KMS-11 (cell line): Measurements from ENCODE around the gene OTOA.

Experiments used
- H2AFZ ChIP-seq: fragments of 200-600 bp; sonication (generic); 2 replicates; pipeline ENCODE4 v1.6.1; 2016; ENCODE audit warnings: antibody characterized with exemption, mixed run types, low read depth
- H3K27ac ChIP-seq: fragments of 200-600 bp; sonication (generic); 2 replicates; pipeline ENCODE4 v1.6.1; 2016; ENCODE audit warnings: mild to moderate bottlenecking, mixed run types
- H3K27me3 ChIP-seq: fragments of 200-600 bp; sonication (generic); 2 replicates; pipeline ENCODE4 v1.6.1; 2017; ENCODE audit warnings: mild to moderate bottlenecking, low read depth, mixed run types, moderate library complexity; ENCODE audit not compliant: insufficient read depth
- H3K36me3 ChIP-seq: fragments of 200-600 bp; sonication (generic); 2 replicates; pipeline ENCODE4 v1.6.1; 2017; ENCODE audit warnings: mild to moderate bottlenecking, mixed run types; ENCODE audit not compliant: insufficient read depth
- H3K4me1 ChIP-seq: fragments of 200-600 bp; sonication (generic); 2 replicates; pipeline ENCODE4 v1.6.1; 2016; ENCODE audit warnings: mild to moderate bottlenecking, low read depth, mixed run types; ENCODE audit not compliant: poor library complexity, severe bottlenecking
- H3K4me2 ChIP-seq: fragments of 200-600 bp; sonication (generic); 2 replicates; pipeline ENCODE4 v1.7.0; 2016; ENCODE audit warnings: mild to moderate bottlenecking, mixed run types
- H3K4me3 ChIP-seq: fragments of 200-600 bp; sonication (generic); IDR thresholded peaks from 2 replicates; pipeline ENCODE4 v1.6.1; 2017; ENCODE audit warnings: low read depth, low read length, mixed read lengths; ENCODE audit not compliant: insufficient read depth
- H3K79me2 ChIP-seq: fragments of 200-600 bp; sonication (generic); 2 replicates; pipeline ENCODE4 v1.6.1; 2016; ENCODE audit warnings: low read depth, mixed run types; ENCODE audit not compliant: insufficient read depth
- H3K9ac ChIP-seq: fragments of 200-600 bp; sonication (generic); 2 replicates; pipeline ENCODE4 v1.6.1; 2016; ENCODE audit warnings: mild to moderate bottlenecking, mixed run types
- H4K20me1 ChIP-seq: fragments of 200-600 bp; sonication (generic); 2 replicates; pipeline ENCODE4 v1.6.1; 2016; ENCODE audit warnings: mild to moderate bottlenecking, mixed run types; ENCODE audit not compliant: insufficient read depth
- TF ChIP-seq, protein P1 (sequence below): fragments of 200-600 bp; sonication (generic); conservative IDR thresholded peaks from 2 replicates; pipeline ENCODE4 v1.6.1; 2017; ENCODE audit warnings: low read depth, mild to moderate bottlenecking, antibody characterized with exemption, low read length, moderate library complexity, mixed read lengths

The OTOA gene

DNA sequence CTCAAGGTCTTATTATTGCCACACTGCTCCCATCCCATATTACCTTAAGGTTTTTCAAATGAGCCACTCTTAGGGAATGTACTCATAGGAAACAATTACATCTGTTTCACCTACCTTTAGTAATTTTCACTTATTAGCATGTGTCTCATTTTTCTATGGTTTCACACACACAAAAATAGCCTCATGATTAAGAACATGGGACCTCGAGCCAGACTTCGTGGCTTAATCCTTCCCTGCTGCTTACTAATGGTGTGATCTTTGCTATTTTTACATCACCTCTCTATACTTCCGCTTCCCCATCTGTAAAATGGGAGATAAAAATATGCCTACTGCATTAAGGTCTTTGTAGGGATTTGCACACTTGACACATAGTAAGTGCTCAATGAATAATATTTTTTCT, 38.5 kb downstream of the OTOA start:
- TF ChIP-seq, protein P1, sequence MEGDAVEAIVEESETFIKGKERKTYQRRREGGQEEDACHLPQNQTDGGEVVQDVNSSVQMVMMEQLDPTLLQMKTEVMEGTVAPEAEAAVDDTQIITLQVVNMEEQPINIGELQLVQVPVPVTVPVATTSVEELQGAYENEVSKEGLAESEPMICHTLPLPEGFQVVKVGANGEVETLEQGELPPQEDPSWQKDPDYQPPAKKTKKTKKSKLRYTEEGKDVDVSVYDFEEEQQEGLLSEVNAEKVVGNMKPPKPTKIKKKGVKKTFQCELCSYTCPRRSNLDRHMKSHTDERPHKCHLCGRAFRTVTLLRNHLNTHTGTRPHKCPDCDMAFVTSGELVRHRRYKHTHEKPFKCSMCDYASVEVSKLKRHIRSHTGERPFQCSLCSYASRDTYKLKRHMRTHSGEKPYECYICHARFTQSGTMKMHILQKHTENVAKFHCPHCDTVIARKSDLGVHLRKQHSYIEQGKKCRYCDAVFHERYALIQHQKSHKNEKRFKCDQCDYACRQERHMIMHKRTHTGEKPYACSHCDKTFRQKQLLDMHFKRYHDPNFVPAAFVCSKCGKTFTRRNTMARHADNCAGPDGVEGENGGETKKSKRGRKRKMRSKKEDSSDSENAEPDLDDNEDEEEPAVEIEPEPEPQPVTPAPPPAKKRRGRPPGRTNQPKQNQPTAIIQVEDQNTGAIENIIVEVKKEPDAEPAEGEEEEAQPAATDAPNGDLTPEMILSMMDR = no peak
- Histone ChIP-seq H3K27me3 (no peaks in the 10 kb centered on the region), H3K4me1 (no peaks in the 10 kb centered on the region)

DNA sequence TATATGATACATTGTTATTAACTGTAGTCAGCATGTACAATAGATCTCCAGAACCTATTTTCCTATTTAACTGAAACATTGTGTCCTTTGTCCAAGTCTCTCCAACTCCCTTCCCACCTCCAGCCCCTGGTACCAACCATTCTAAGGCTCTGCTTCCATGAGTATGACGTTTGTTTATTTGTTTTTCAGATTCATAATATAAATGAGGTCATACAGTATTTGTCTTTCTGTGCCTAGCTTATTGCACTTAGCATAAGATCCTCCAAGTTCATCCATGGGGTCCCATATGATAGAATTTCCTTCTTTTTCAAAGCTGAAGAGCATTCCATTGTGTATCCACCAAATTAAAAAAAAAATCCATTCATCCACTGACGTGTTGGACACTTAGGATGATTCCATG, 39.4 kb downstream of the OTOA start:
- Histone ChIP-seq H4K20me1 (no peaks in the 10 kb centered on the region), H3K79me2 (no peaks in the 10 kb centered on the region), H3K27ac (no peak overlapping the region), H3K36me3 (no peaks in the 10 kb centered on the region), H2AFZ (no peak overlapping the region), H3K4me3 (no peak overlapping the region), H3K4me2 (no peak overlapping the region), H3K4me1 (no peaks in the 10 kb centered on the region), H3K9ac (no peak overlapping the region), H3K27me3 (no peaks in the 10 kb centered on the region)
- TF ChIP-seq, protein P1 = no peak

More for the DNA sequence above, 38.5 kb downstream of the OTOA start:
- Histone ChIP-seq H3K36me3 (no peaks in the 10 kb centered on the region), H3K9ac (no peak overlapping the region), H3K4me2 (no peak overlapping the region), H4K20me1 (no peaks in the 10 kb centered on the region), H3K79me2 (no peaks in the 10 kb centered on the region), H3K4me3 (no peak overlapping the region), H2AFZ (no peak overlapping the region), H3K27ac (no peak overlapping the region)

DNA sequence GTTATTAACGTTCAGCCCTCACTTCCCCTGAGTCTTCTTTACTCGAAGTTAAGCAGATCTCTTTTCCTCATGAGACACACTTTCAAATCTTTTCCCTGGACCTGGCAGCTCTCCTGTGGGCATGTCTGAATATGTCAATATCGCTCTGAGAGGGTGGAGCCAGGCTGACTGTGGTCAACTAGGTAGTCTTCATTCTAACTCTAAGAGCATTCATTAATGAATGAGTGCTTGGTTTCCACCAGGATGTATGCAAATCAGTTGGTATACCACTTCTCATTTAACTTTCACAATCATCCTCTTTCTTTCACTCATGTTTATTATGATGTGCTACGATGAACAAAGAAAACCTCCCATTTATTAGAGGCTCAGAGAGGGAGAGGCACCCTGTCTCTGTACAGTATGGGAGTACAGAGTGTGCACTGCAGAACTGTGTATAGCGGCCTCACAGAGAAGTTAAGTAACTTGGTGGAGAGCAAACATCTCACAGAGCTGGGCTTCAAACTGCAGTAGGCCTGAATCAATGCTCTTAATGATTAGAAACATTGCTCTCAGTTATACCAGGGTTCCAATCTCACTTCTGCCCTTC, 39.9 kb downstream of the OTOA start:
- no peaks in the 10 kb centered on the region for H4K20me1 ChIP-seq
- no peak overlapping the region for H3K4me2 ChIP-seq
- H3K27ac ChIP-seq = no peak overlapping the region
- H3K36me3 ChIP-seq = no peaks in the 10 kb centered on the region
- H2AFZ ChIP-seq = no peak overlapping the region
- H3K4me1 ChIP-seq = peaks cover 2% of the 10 kb centered on the region
- no peaks in the 10 kb centered on the region for H3K79me2 ChIP-seq
- TF ChIP-seq, protein P1 = no peak
- H3K4me3 ChIP-seq = no peak overlapping the region
- no peaks in the 10 kb centered on the region for H3K27me3 ChIP-seq
- H3K9ac ChIP-seq = no peak overlapping the region

DNA sequence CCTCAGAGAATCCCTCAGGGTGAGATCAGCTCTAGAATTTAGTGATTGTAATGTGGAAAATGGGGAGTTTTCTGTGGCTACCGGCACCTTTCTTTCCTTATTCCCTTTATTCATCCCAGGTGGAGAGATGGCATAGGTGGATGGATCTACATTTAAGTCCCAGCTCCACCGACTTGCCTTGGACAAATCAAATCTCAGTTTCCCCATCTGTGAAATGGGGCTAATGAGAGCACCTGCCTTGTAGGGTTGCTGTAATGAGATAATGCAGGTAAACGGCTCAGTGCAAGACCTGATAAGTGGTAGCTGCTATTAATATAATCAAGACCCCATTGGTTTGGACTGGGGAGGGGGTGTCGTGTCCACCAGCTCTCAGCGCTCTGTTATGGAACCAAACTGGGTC, 40.5 kb downstream of the OTOA start:
- no peaks in the 10 kb centered on the region for H3K27me3 ChIP-seq
- H3K4me3 ChIP-seq = no peak overlapping the region
- H4K20me1 ChIP-seq = no peaks in the 10 kb centered on the region
- H3K9ac ChIP-seq = no peak overlapping the region
- H3K27ac ChIP-seq = no peak overlapping the region
- TF ChIP-seq, protein P1 = no peak
- no peaks in the 10 kb centered on the region for H3K79me2 ChIP-seq
- H2AFZ ChIP-seq = no peak overlapping the region
- no peaks in the 10 kb centered on the region for H3K36me3 ChIP-seq
- H3K4me1 ChIP-seq = peaks cover 4% of the 10 kb centered on the region
- H3K4me2 ChIP-seq = no peak overlapping the region
